HG03196 (cell line): ENCODE data around the gene SLC49A3.
"Not testable (repeated sequence)": the region's sequence is repeated elsewhere in the genome, so short reads cannot be mapped to it uniquely, and the experiment has no call there.

Experiments used
- ATAC-seq: cut with Tn5 transposase; IDR thresholded peaks from one replicate; pipeline ENCODE4 v1.9.1; 2021; ENCODE audit not compliant: unreplicated experiment

The SLC49A3 gene

GRCh38 chr4:722169-722725, 33.3 kb upstream of the SLC49A3 start:
- ATAC-seq: no peak

- ATAC-seq: no peak
Observed at GRCh38 chr4:721261-722168, 32.6 kb upstream of the SLC49A3 start.

- no peak for ATAC-seq
Observed at GRCh38 chr4:720111-720860, 31.3 kb upstream of the SLC49A3 start.

- ATAC-seq: no peak
Observed at GRCh38 chr4:718460-718859, 29.5 kb upstream of the SLC49A3 start.

- ATAC-seq: no peak
Observed at GRCh38 chr4:717601-718320, 28.8 kb upstream of the SLC49A3 start.

- no peak for ATAC-seq
Observed at GRCh38 chr4:714087-714486, 25.1 kb upstream of the SLC49A3 start.

- ATAC-seq: no peak
Observed at GRCh38 chr4:712916-713632, 24.1 kb upstream of the SLC49A3 start.

- no peak for ATAC-seq
Observed at GRCh38 chr4:712093-712492, 23.1 kb upstream of the SLC49A3 start.

GRCh38 chr4:710916-711315, 22.0 kb upstream of the SLC49A3 start:
- ATAC-seq: no peak

GRCh38 chr4:710116-710515, 21.2 kb upstream of the SLC49A3 start:
- ATAC-seq: no peak

GRCh38 chr4:709348-709747, 20.4 kb upstream of the SLC49A3 start:
- ATAC-seq: no peak

GRCh38 chr4:708631-708933, 19.6 kb upstream of the SLC49A3 start:
- ATAC-seq: no peak

- no peak for ATAC-seq
Observed at GRCh38 chr4:707929-708630, 19.1 kb upstream of the SLC49A3 start.

GRCh38 chr4:706834-707598, 18.1 kb upstream of the SLC49A3 start:
- no peak for ATAC-seq

- not testable (repeated sequence) for ATAC-seq
Observed at GRCh38 chr4:706083-706633, 17.2 kb upstream of the SLC49A3 start.

GRCh38 chr4:705278-706082, 16.5 kb upstream of the SLC49A3 start, which contains the start of gene PCGF3:
Gene PCGF3 (plus strand): TSS chr4:705832. CDS start chr4:733681, 27,849 bp downstream.
- peak; percentile 93 for ATAC-seq

GRCh38 chr4:704971-705277, 16.0 kb upstream of the SLC49A3 start:
- ATAC-seq: no peak

GRCh38 chr4:704198-704891, 15.4 kb upstream of the SLC49A3 start:
- ATAC-seq: no peak
